ENCODE measurements around the gene SORBS2.

DNA sequence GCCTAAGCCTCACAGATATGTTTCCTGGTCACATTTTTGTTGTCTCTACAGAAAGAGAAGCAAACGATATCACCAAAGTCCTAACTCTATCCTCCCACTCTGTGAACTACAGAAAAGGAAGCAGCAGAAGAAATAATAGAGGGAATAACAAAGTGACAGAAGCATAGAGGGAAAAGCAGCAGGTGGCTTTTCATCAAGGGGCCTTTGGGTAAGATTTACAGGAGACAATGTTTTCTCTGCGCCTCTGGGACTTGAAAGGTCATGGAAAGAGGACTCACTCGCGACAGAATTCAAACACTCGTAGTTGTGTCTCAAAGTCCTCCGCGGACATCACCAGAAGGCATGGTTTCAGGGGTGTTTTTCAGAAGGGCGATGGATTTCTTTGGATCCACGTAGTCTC lies 66.1 kb downstream of the SORBS2 start:
- TF ChIP-seq, protein P1, sequence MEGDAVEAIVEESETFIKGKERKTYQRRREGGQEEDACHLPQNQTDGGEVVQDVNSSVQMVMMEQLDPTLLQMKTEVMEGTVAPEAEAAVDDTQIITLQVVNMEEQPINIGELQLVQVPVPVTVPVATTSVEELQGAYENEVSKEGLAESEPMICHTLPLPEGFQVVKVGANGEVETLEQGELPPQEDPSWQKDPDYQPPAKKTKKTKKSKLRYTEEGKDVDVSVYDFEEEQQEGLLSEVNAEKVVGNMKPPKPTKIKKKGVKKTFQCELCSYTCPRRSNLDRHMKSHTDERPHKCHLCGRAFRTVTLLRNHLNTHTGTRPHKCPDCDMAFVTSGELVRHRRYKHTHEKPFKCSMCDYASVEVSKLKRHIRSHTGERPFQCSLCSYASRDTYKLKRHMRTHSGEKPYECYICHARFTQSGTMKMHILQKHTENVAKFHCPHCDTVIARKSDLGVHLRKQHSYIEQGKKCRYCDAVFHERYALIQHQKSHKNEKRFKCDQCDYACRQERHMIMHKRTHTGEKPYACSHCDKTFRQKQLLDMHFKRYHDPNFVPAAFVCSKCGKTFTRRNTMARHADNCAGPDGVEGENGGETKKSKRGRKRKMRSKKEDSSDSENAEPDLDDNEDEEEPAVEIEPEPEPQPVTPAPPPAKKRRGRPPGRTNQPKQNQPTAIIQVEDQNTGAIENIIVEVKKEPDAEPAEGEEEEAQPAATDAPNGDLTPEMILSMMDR (IDR thresholded peaks at IDR 0.05) = no peak
- TF ChIP-seq POLR2A (IDR thresholded peaks at IDR 0.05) (no peak), EP300 (IDR thresholded peaks at IDR 0.05) (no peak)
